HK-2 (cell line): Measurements from ENCODE around the gene CTSC.
"Not testable (repeated sequence)": the region's sequence is repeated elsewhere in the genome, so short reads cannot be mapped to it uniquely, and the experiment has no call there.

ENCODE experiments used
- DNase-seq: peaks from one replicate; pipeline ENCODE4 v3.0.0-alpha.2; 2018; ENCODE audit not compliant: unreplicated experiment

CTSC gene

GRCh38 chr11:88352139-88352538 is 14.6 kb upstream of the CTSC start:
- no peak for DNase-seq

- DNase-seq = no peak
These were observed 11.3 kb upstream of the CTSC start for GRCh38 chr11:88348870-88349269.

GRCh38 chr11:88345949-88346348 is 8.4 kb upstream of the CTSC start:
- DNase-seq = no peak

GRCh38 chr11:88345408-88345807 is 7.9 kb upstream of the CTSC start:
- DNase-seq = no peak

- no peak for DNase-seq
These were observed 7.3 kb upstream of the CTSC start for GRCh38 chr11:88344869-88345268.

- no peak for DNase-seq
These were observed 4.2 kb upstream of the CTSC start for GRCh38 chr11:88341522-88342251.

- DNase-seq = no peak
These were observed 2.9 kb upstream of the CTSC start for GRCh38 chr11:88340366-88340935.

GRCh38 chr11:88337987-88338668 is 592 bp upstream of the CTSC start:
- DNase-seq = peak; percentile 45

- DNase-seq = no peak
These were observed 2.3 kb downstream of the CTSC start for GRCh38 chr11:88335284-88335683.

GRCh38 chr11:88333862-88334261 is 3.7 kb downstream of the CTSC start:
- DNase-seq = no peak

- DNase-seq = no peak
These were observed 4.7 kb downstream of the CTSC start for GRCh38 chr11:88332851-88333250.

GRCh38 chr11:88330826-88331428 is 6.6 kb downstream of the CTSC start:
- no peak for DNase-seq

GRCh38 chr11:88329563-88330250 is 7.8 kb downstream of the CTSC start:
- DNase-seq = no peak

- no peak for DNase-seq
These were observed 9.9 kb downstream of the CTSC start for GRCh38 chr11:88327462-88328143.

GRCh38 chr11:88327061-88327460 is 10.5 kb downstream of the CTSC start:
- no peak for DNase-seq

- DNase-seq = no peak
These were observed 11.4 kb downstream of the CTSC start for GRCh38 chr11:88326099-88326498.

- DNase-seq = no peak
These were observed 12.8 kb downstream of the CTSC start for GRCh38 chr11:88324562-88325345.

GRCh38 chr11:88322881-88323280 is 14.7 kb downstream of the CTSC start:
- DNase-seq = not testable (repeated sequence)

- DNase-seq = not testable (repeated sequence)
These were observed 16.1 kb downstream of the CTSC start for GRCh38 chr11:88321412-88321811.

GRCh38 chr11:88320149-88320559 is 17.4 kb downstream of the CTSC start:
- DNase-seq = no peak

- no peak for DNase-seq
These were observed 19.5 kb downstream of the CTSC start for GRCh38 chr11:88318017-88318416.
